Measurements from ENCODE around the gene GGA2.

Gene GGA2

GRCh38 chr16:23532448-23532847, 22.2 kb upstream of the GGA2 start:
- DNase-seq (ENCODE audit: low spot score) = no peak
- TF ChIP-seq CTCF (IDR thresholded peaks at IDR 0.05; ENCODE audit: extremely low read depth, missing control alignments) = no peak

GRCh38 chr16:23530062-23530461, 19.8 kb upstream of the GGA2 start:
- no peak for TF ChIP-seq CTCF (IDR thresholded peaks at IDR 0.05; ENCODE audit: extremely low read depth, missing control alignments)
- no peak for DNase-seq (ENCODE audit: low spot score)

- DNase-seq (ENCODE audit: low spot score) = no peak
- no peak for TF ChIP-seq CTCF (IDR thresholded peaks at IDR 0.05; ENCODE audit: extremely low read depth, missing control alignments)
Measured at GRCh38 chr16:23528644-23529310, 18.5 kb upstream of the GGA2 start.

GRCh38 chr16:23527961-23528643, 17.8 kb upstream of the GGA2 start:
- TF ChIP-seq CTCF (IDR thresholded peaks at IDR 0.05; ENCODE audit: extremely low read depth, missing control alignments) = no peak
- no peak for DNase-seq (ENCODE audit: low spot score)

- no peak for TF ChIP-seq CTCF (IDR thresholded peaks at IDR 0.05; ENCODE audit: extremely low read depth, missing control alignments)
- no peak for DNase-seq (ENCODE audit: low spot score)
Measured at GRCh38 chr16:23524886-23525285, 14.6 kb upstream of the GGA2 start.

GRCh38 chr16:23523876-23524385, 13.6 kb upstream of the GGA2 start:
- DNase-seq (ENCODE audit: low spot score) = no peak
- TF ChIP-seq CTCF (IDR thresholded peaks at IDR 0.05; ENCODE audit: extremely low read depth, missing control alignments) = no peak

- TF ChIP-seq CTCF (IDR thresholded peaks at IDR 0.05; ENCODE audit: extremely low read depth, missing control alignments) = no peak
Measured at GRCh38 chr16:23523321-23523720, 13.0 kb upstream of the GGA2 start.

More at GRCh38 chr16:23523321-23523720, 13.0 kb upstream of the GGA2 start:
- no peak for DNase-seq (ENCODE audit: low spot score)

Measured in GM20000 (cell line).